GM12892 (cell line): ENCODE data around the gene MALAT1.
"Not testable (repeated sequence)": the region's sequence is repeated elsewhere in the genome, so short reads cannot be mapped to it uniquely, and the experiment has no call there.

ENCODE experiments used
- DNase-seq: peaks from one replicate; pipeline ENCODE4 v3.0.0; 2011; ENCODE audit not compliant: insufficient read length
- FAIRE-seq: peaks from 2 replicates; lab custom pipeline; 2011; peaks lifted over from hg19 to GRCh38; lab: Jason Lieb, UNC
- POLR2A ChIP-seq: IDR thresholded peaks from 2 replicates; pipeline ENCODE4 v1.6.1; 2011; ENCODE audit warnings: low read depth, low read length, control low read depth
- POLR2AphosphoS5 ChIP-seq: IDR thresholded peaks from 2 replicates; pipeline ENCODE4 v1.6.1; 2011; ENCODE audit warnings: low read depth, low read length, control low read depth
- TAF1 ChIP-seq: IDR thresholded peaks from 2 replicates; pipeline ENCODE4 v1.6.1; 2011; ENCODE audit warnings: low read depth, mild to moderate bottlenecking, control low read depth, low read length, borderline replicate concordance

MALAT1 gene

GRCh38 chr11:65471447-65471891 lies 27.4 kb upstream of the MALAT1 start:
- TF ChIP-seq POLR2A (no peak), POLR2AphosphoS5 (no peak), TAF1 (no peak)
- DNase-seq (peak; percentile 43), FAIRE-seq (no peak)

- not testable (repeated sequence) for DNase-seq, FAIRE-seq
Observed at GRCh38 chr11:65472588-65473277, 26.1 kb upstream of the MALAT1 start.

- no peak for TF ChIP-seq POLR2AphosphoS5
- no peak for TF ChIP-seq POLR2A
- TF ChIP-seq TAF1: no peak
- no peak for DNase-seq
- no peak for FAIRE-seq
Observed at GRCh38 chr11:65473278-65473860, 25.5 kb upstream of the MALAT1 start.

- FAIRE-seq: no peak
- no peak for DNase-seq
- TF ChIP-seq TAF1 (no peak), POLR2A (no peak), POLR2AphosphoS5 (no peak)
Observed at GRCh38 chr11:65474864-65475263, 24.0 kb upstream of the MALAT1 start.

- no peak; the same call in 1 of the 2 replicates for TF ChIP-seq POLR2A
- no peak for TF ChIP-seq TAF1
- TF ChIP-seq POLR2AphosphoS5: no peak
- no peak for FAIRE-seq
- DNase-seq: no peak
Observed at GRCh38 chr11:65476632-65477148, 22.2 kb upstream of the MALAT1 start.

GRCh38 chr11:65477149-65477965 lies 21.5 kb upstream of the MALAT1 start:
- peak; percentile 97 for FAIRE-seq
- TF ChIP-seq POLR2AphosphoS5 (peak; percentile 83; the same call in 1 of the 2 replicates), POLR2A (peak; percentile 91), TAF1 (no peak)
- DNase-seq: peak; percentile 97

- FAIRE-seq (no peak), DNase-seq (no peak)
- TF ChIP-seq POLR2A: no peak
- no peak for TF ChIP-seq TAF1
- TF ChIP-seq POLR2AphosphoS5: no peak
Observed at GRCh38 chr11:65478388-65479183, 20.3 kb upstream of the MALAT1 start.

- TF ChIP-seq POLR2A (no peak), TAF1 (no peak), POLR2AphosphoS5 (no peak)
- DNase-seq (no peak), FAIRE-seq (no peak)
Observed at GRCh38 chr11:65479184-65480145, 19.4 kb upstream of the MALAT1 start.

GRCh38 chr11:65482306-65482850 lies 16.5 kb upstream of the MALAT1 start:
- FAIRE-seq (no peak), DNase-seq (no peak)
- no peak for TF ChIP-seq POLR2AphosphoS5
- TF ChIP-seq TAF1: no peak
- TF ChIP-seq POLR2A: no peak

GRCh38 chr11:65485920-65486219 lies 13.0 kb upstream of the MALAT1 start:
- FAIRE-seq (no peak), DNase-seq (no peak)

More at GRCh38 chr11:65485920-65486219, 13.0 kb upstream of the MALAT1 start:
- TF ChIP-seq POLR2AphosphoS5: no peak
- no peak for TF ChIP-seq POLR2A
